ENCODE measurements around the gene ATP6V0D1. TPM values are rescaled to one million over a fixed set of nuclear protein-coding genes. Genes with fewer than 3 reads are reported as not detected.
A peak's percentile ranks its signal among the peaks of the same experiment; 100 is the strongest.

Gene ATP6V0D1
- total RNA-seq, 2 experiments from 2014 or later = 52.1 to 60.3 TPM

DNA sequence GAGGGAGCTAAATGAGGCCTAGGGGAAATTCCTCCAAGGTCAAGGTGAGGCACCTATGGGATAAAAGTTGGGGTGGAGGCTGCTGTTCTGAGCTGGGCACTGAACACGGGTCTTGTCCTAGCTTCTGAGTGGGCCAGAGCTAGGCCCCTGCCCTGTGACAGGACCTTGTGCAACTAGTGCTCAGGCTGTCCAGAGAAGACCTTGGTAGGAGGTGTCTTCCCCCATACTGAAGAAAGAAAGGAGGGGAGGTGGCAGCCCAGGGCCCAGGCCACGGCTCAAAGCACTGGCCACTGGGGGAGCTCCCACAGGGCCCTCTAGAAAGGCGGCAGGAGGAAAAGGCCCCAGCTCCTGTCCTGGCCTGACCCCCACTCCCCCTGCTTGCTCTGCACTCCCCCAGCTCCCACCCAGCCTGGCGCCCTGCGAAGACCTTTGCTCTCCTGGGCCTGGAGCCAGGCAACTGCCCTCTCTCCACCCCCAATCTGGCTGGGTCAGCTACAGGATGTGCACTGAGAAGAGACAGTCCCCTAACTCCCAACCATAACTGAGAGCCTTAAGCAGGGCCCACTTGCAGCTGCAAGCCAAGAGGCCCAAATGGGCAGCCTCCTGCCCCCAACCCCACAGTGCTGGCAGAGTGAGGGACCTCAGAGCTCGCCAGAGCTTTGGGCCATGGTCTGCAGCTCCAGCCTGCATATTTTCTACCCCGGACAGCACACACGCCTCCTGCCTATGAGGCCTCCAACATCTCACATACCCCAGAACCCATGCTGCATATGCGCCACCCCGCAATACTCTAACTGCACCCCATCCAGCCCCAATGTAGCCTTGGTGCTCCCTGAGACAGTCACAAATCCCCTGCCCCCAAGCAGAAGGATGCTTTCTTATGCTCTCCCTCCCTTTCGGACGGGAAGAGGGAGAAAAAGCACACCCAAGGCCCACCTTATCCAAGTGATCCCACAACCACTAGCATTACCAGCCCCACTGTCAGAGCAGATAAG is 34.7 kb downstream of the ATP6V0D1 start:
- ChIA-PET POLR2A (no interaction called here), CTCF (interaction anchor here (0.6 to 2.9 kb wide), 10 partner anchors 9 to 370 kb away, joined by 3 to 22 read pairs (median 5); partner anchors contain the start of gene ATP6V0D1)
- H3K36me3 Mint-ChIP-seq (ENCODE audit: low read depth) = peaks cover 3% of the 10 kb centered on the region
- H3K27ac Mint-ChIP-seq = no peak overlapping the region
- peaks cover 6% of the 10 kb centered on the region for H3K4me1 Mint-ChIP-seq
- DNase-seq = no peak
- H3K4me3 Mint-ChIP-seq = no peak overlapping the region
- H3K9me3 Mint-ChIP-seq = no peaks in the 10 kb centered on the region
- no peaks in the 10 kb centered on the region for H3K27me3 Mint-ChIP-seq

DNA sequence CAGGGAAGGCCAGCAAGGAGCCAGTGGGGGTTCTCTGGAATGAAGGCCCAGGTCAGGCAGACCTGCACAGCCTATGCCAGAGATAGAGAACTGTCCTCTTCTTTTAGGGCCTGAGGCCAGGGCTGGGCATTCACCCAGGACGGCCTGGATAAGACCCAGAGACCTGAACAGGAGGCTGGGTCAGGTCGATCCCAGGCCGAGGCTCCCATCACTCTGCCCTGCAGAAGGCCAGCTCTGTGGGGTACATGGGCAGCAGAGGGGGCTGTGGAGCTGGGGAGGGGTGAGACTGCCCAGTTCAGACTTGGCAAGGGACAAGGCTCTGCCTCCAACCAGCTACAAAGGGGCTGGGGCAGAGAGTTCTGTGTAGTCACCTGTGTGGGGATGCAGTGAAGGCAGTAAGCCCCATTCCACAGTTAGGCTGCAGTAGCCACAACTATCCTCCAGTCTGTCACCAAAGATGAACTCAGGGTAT is 35.5 kb downstream of the ATP6V0D1 start:
- Mint-ChIP-seq H3K9me3 (no peaks in the 10 kb centered on the region), H3K4me1 (peaks cover 6% of the 10 kb centered on the region), H3K4me3 (no peak overlapping the region), H3K27me3 (no peaks in the 10 kb centered on the region), H3K27ac (no peak overlapping the region), H3K36me3 (ENCODE audit: low read depth) (peaks cover 3% of the 10 kb centered on the region)
- ChIA-PET CTCF (interaction anchor here (0.6 to 6.1 kb wide), 9 partner anchors 10 to 371 kb away, joined by 3 to 29 read pairs (median 5); partner anchors contain the start of gene ATP6V0D1), POLR2A (no interaction called here)
- no peak for DNase-seq

DNA sequence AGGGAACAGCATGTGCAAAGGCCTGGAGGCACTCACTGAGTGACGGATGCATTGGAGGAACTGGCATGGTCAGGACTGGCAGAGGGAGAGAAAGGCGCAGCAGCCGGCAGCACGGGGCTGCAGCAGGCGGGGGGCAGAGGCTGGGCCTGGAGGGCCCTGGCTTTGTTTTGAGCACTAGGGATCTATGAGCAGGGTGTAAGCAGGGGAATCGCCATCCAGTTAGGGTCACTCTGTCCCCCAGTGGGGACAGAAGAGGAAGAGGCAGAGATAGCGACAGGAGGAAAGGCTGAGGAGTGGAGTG is 35.9 kb downstream of the ATP6V0D1 start:
- Mint-ChIP-seq H3K27me3 (no peaks in the 10 kb centered on the region), H3K27ac (no peak overlapping the region), H3K4me3 (no peak overlapping the region), H3K4me1 (peaks cover 6% of the 10 kb centered on the region), H3K36me3 (ENCODE audit: low read depth) (peaks cover 3% of the 10 kb centered on the region), H3K9me3 (no peaks in the 10 kb centered on the region)
- DNase-seq = no peak
- POLR2A ChIA-PET = no interaction called here
- CTCF ChIA-PET = interaction anchor here (0.7 to 6.1 kb wide), 7 partner anchors 10 to 36 kb away, joined by 3 to 29 read pairs (median 4); partner anchors contain the start of gene ATP6V0D1

DNA sequence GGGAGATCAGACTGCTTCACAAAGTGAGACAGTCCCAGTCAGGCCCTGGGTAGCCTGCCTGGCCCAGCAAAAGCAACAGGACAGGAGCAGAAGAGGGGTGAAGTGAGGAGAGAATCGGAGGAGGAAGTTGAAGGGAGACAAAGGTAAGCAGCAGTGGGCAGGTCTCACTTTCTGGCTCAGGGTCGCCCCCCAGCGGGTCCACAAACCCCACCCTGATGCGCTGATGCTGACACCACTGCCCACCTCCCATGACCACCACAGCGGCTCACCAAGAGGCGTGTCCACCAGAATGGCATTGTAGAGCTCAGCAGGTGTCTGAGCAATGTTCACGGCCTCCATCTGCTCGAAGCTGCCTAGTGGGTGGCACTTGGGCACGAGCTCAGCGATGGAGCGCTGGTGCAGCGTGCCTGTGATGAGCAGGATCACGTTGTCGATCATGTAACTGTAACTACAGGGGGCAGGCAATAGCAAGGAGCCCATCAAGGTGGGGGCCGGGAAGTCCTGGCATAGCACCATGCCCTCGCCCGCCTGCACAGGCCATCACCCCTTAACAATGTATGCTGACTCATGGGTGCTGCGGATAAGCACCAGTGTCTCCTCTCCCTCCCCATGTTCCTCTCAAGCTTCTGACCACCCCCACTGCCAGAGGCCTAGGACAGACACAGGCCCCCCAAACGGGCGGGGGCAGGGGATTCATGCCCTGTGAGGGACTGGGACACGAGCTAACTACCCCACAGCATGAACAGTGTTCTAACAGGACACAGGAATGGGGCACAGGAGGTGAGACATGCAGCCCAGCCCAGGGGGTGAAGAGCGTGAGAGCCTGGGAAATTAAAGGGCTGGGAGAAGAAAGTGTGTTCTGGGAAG is 36.5 kb downstream of the ATP6V0D1 start:
- ChIA-PET CTCF (interaction anchor here (1.0 to 6.1 kb wide), 6 partner anchors 9 to 36 kb away, joined by 3 to 29 read pairs (median 5); partner anchors contain the start of genes ATP6V0D1 and ZDHHC1), POLR2A (no interaction called here)
- H3K9me3 Mint-ChIP-seq = no peaks in the 10 kb centered on the region
- H3K27me3 Mint-ChIP-seq = no peaks in the 10 kb centered on the region
- peaks cover 3% of the 10 kb centered on the region for H3K36me3 Mint-ChIP-seq (ENCODE audit: low read depth)
- no peak overlapping the region for H3K4me3 Mint-ChIP-seq
- no peak overlapping the region for H3K27ac Mint-ChIP-seq
- DNase-seq = no peak
- H3K4me1 Mint-ChIP-seq = peaks cover 6% of the 10 kb centered on the region

DNA sequence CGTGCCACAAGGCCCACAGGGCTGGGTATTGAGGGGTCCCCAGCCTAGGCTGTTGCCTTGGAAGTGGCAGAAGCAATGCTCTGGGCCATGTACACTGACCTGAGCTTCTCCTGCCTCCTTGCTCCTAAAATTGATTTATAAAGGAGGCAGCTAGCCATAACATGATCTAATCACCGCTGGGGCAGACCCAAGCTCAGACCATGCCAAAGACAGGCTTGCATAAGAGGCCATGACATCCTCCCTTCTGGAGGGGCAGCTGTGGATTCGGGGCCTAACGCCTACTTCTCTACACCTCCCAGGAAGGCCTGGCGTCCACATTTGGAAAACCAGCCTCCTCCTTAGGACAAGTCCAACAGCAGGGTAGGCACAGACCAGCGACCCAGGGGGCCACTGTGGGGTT is 37.7 kb downstream of the ATP6V0D1 start:
- Mint-ChIP-seq H3K36me3 (ENCODE audit: low read depth) (peaks cover 3% of the 10 kb centered on the region), H3K27ac (peak overlapping the region; percentile 28), H3K4me1 (peaks cover 6% of the 10 kb centered on the region), H3K27me3 (no peaks in the 10 kb centered on the region), H3K4me3 (no peak overlapping the region), H3K9me3 (no peaks in the 10 kb centered on the region)
- DNase-seq = no peak
- ChIA-PET CTCF (interaction anchor here (0.9 to 6.1 kb wide), 3 partner anchors 13 to 78 kb away, joined by 4 to 29 read pairs (median 6); no protein-coding TSS in a partner anchor), POLR2A (no interaction called here)

DNA sequence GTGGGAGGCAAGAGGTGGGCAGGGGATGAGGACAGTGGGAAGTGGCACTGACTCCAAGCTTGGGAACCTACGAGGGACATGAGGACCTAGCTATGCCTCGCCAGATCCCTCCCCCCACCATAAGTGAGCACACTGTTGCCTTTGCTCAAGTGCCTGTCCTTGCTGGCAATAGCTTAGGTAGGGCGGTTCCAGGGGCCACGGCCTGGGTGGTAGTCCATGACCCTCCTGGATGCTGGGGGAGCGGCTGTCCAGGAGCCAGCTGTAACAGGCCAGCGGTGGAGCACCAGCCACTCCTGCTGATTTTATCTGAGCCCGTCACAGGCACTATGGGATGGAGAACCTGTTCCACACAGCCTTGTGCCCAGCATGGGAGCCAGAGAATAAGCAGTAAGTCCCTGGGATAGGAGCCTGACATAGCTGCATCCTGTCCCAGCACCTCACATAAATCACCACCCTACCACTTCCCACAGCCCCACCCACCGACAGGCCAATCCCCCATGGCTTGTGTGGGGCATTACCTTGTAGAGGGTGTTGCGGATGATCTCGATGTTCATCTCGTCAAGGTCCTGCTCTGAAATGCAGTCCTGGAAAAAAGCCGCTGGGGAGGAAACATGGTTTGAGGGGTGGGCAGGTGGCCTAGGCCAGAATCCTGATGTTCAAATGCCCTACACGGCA is 38.2 kb downstream of the ATP6V0D1 start:
- Mint-ChIP-seq H3K4me1 (peaks cover 5% of the 10 kb centered on the region), H3K27me3 (no peaks in the 10 kb centered on the region), H3K9me3 (no peaks in the 10 kb centered on the region), H3K36me3 (ENCODE audit: low read depth) (peaks cover 1% of the 10 kb centered on the region), H3K4me3 (no peak overlapping the region), H3K27ac (no peak overlapping the region)
- POLR2A ChIA-PET = no interaction called here
- CTCF ChIA-PET = interaction anchor here (0.6 to 6.1 kb wide), 5 partner anchors 10 to 78 kb away, joined by 3 to 29 read pairs (median 3); no protein-coding TSS in a partner anchor
- DNase-seq = no peak

DNA sequence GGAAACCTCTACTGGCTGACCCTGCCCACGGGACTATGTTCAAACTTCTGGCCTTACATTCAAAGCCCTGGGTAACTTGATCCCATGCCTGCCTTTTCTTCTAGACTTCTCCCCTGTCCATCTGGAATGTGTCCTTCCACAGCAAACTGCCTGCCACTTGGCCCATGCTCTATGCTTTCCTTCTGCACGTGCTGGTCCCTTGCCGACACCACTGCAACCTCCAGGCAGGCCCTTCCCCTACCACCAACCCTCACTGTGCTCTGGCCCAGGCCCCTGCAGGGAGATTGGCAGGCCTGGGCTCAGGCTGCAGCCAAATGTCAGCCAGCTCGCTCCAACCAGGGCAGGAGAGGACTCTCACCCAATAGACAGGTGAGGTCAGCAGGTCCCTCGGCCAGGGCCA is 39.0 kb downstream of the ATP6V0D1 start:
- no peaks in the 10 kb centered on the region for H3K36me3 Mint-ChIP-seq (ENCODE audit: low read depth)
- H3K4me3 Mint-ChIP-seq = no peak overlapping the region

DNA sequence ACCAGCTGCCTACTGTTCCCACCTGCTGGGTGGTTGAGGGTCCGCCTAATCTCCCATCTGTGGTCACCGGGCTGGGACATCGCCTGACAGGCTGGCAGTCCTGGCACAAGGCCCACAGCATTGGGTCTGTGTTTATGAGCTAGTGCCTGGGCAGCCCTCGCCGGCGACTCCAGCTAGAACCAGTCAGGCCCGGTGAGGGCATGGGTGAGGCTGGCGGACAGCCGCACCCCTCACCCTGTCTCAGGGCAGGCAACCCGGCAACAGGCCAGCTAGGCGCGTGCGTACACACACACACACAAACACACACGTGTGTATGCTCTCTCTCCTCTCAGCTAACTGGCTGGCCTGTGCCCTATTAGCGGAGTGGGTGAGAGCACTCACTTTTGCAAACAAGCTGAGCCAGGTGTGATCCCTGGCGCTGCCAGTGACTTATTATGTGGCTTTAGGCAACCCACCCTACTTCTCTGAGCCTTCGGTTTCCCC is 39.6 kb downstream of the ATP6V0D1 start:
- Mint-ChIP-seq H3K27ac (no peak overlapping the region), H3K36me3 (ENCODE audit: low read depth) (no peaks in the 10 kb centered on the region), H3K4me1 (no peaks in the 10 kb centered on the region), H3K4me3 (no peak overlapping the region), H3K9me3 (no peaks in the 10 kb centered on the region), H3K27me3 (no peaks in the 10 kb centered on the region)
- CTCF ChIA-PET = interaction anchor here (0.9 to 6.1 kb wide), 3 partner anchors 9 to 23 kb away, joined by 3 to 29 read pairs (median 3); no protein-coding TSS in a partner anchor
- no peak for DNase-seq
- POLR2A ChIA-PET = no interaction called here

More for the DNA sequence above, 39.0 kb downstream of the ATP6V0D1 start:
- Mint-ChIP-seq H3K9me3 (no peaks in the 10 kb centered on the region), H3K27me3 (no peaks in the 10 kb centered on the region), H3K27ac (no peak overlapping the region), H3K4me1 (no peaks in the 10 kb centered on the region)
- CTCF ChIA-PET = interaction anchor here (1.0 to 6.1 kb wide), 3 partner anchors 11 to 22 kb away, joined by 3 to 29 read pairs (median 3); no protein-coding TSS in a partner anchor
- no peak for DNase-seq
- POLR2A ChIA-PET = no interaction called here

DNA sequence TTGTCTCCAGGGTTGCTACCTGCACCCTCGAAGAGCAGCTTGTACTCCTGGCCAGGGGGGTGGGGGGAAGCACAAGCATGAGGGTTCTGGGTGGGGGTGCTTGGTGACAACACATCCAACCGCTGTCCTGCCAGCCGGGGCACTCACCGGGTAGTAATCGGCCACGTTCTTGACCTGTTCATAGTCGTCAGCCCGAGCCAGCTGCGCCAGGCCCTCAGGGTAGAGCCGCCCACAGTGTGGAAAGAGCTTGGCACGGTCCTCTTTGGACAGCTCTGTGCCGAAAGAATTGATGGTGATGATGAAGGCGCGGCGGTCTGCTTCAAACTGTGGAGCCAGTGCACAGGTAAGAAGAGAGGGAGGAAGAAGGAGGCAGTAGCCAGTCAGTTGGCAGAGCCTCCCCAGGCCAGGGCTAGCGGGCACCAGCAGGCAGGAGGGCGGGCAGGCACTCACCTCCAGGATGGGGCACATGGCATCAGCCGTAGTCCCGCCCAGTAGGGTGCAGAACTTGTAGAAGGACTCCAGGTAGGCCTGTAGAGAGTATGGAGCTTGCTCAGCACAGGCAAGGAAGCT is 42.0 kb downstream of the ATP6V0D1 start:
- Mint-ChIP-seq H3K4me3 (no peak overlapping the region), H3K27ac (no peak overlapping the region), H3K36me3 (ENCODE audit: low read depth) (no peaks in the 10 kb centered on the region), H3K9me3 (no peaks in the 10 kb centered on the region), H3K4me1 (no peaks in the 10 kb centered on the region), H3K27me3 (no peaks in the 10 kb centered on the region)
- no peak for DNase-seq
- CTCF ChIA-PET = interaction anchor here (0.6 to 2.7 kb wide), 4 partner anchors 9 to 141 kb away, joined by 4 to 13 read pairs (median 4); no protein-coding TSS in a partner anchor
- POLR2A ChIA-PET = no interaction called here

DNA sequence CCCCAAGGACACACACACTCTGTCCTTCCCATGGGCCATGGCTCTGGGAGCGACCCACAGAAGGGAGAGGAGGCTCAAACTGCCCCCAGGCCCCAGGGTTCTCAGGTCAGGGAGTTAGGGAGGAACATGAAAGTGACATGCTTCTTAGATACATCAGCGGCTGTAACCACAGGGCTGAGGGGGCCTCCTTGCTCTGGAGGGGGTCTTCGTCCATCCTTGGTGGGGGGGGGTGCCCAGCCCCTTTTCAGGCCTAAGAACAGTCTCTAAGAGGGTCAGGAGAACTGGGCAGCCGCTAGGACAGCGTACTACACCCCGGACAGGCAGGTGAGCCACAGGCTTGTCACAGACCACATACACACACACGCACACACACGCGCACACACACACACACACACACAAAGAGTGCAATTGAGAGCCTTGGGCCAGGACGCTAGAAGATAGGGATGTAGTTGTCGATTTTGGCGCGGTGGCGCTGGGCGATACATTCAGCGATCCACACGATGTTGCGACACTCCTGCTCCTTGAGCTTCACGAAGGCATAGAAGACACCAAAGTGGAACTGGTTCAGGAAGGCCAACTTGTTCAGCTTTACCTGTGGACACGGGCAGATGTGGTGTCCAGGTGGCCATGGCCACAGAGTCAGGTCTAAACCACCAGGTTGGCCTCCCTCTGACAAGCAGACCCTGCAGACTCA is 42.7 kb downstream of the ATP6V0D1 start:
- DNase-seq = no peak
- H3K9me3 Mint-ChIP-seq = no peaks in the 10 kb centered on the region
- POLR2A ChIA-PET = no interaction called here
- H3K4me1 Mint-ChIP-seq = no peaks in the 10 kb centered on the region
- no peak overlapping the region for H3K27ac Mint-ChIP-seq
- H3K36me3 Mint-ChIP-seq (ENCODE audit: low read depth) = no peaks in the 10 kb centered on the region
- no peak overlapping the region for H3K4me3 Mint-ChIP-seq
- no peaks in the 10 kb centered on the region for H3K27me3 Mint-ChIP-seq
- CTCF ChIA-PET = interaction anchor here (1.1 to 2.7 kb wide), 3 partner anchors 10 to 194 kb away, joined by 3 to 13 read pairs (median 4); no protein-coding TSS in a partner anchor

DNA sequence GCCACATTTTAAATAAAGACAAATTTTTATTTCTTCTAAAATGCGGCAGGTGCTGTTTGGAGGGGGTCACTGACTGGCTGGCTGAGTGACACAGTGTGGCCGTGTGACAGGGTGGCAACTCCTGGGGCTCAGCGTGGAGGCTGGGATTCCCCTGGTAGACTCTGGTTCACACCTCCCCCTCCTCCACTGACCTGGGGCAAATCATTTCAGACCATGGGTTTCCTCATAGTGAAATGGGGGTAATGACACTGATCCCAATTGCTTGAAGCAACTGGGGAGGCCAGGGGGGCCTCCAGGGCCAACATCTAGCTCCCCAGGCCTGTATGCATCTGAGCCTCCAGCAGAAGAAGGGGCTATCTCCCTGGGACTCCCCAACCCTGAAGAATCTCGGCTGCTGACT is 43.4 kb downstream of the ATP6V0D1 start:
- Mint-ChIP-seq H3K36me3 (ENCODE audit: low read depth) (no peaks in the 10 kb centered on the region), H3K27ac (peak overlapping the region; percentile 37), H3K4me1 (no peaks in the 10 kb centered on the region), H3K9me3 (no peaks in the 10 kb centered on the region), H3K4me3 (no peak overlapping the region), H3K27me3 (peaks cover 2% of the 10 kb centered on the region)
- POLR2A ChIA-PET = no interaction called here
- DNase-seq = no peak
- CTCF ChIA-PET = interaction anchor here (1.1 kb wide), 1 partner anchor 193 kb away, joined by 3 read pairs; no protein-coding TSS in a partner anchor
